Transverse colon (tissue), 4 donors: Measurements from ENCODE around the gene GCAT. TPM values are rescaled to one million over a fixed set of nuclear protein-coding genes. Genes with fewer than 3 reads are reported as not detected.
A peak's percentile ranks its signal among the peaks of the same experiment; 100 is the strongest.

Source experiments
- DNase-seq: peaks from one replicate; pipeline ENCODE4 v3.0.0-alpha.2; 2019
- H3K27ac ChIP-seq, 4 donors: fragments of 200-600 bp; sonication (generic); 2 replicates each; pipeline ENCODE4 v1.5.1; 2016 to 2018; ENCODE audit warnings: inconsistent platforms in 4 of 4
- H3K27me3 ChIP-seq: fragments of 200-600 bp; sonication (generic); 2 replicates; pipeline ENCODE4 v1.5.1; 2017; ENCODE audit warnings: inconsistent platforms
- H3K36me3 ChIP-seq, 4 donors: fragments of 200-600 bp; sonication (generic); 2 replicates each; pipeline ENCODE4 v1.5.1; 2017 to 2019; ENCODE audit warnings: inconsistent platforms in 4 of 4
- H3K4me1 ChIP-seq, 4 donors: fragments of 200-600 bp; sonication (generic); 2 replicates each; pipeline ENCODE4 v1.5.1; 2017 to 2020; ENCODE audit warnings: inconsistent platforms in 4 of 4
- H3K4me3 ChIP-seq, 4 donors: fragments of 200-600 bp; sonication (generic); 1 replicate in 1 of 4; 2 replicates in 3 of 4; pipeline versions ENCODE4 v1.5.1 to v1.6.1; 2017 to 2019; ENCODE audit warnings: inconsistent platforms in 4 of 4
- H3K9me3 ChIP-seq, 2 donors: fragments of 200-600 bp; sonication (generic); 2 replicates each; pipeline ENCODE4 v1.5.1; 2017 to 2019; ENCODE audit warnings: inconsistent platforms in 2 of 2
- CTCF ChIP-seq, 5 experiments: fragments of 200-600 bp in 3 of 5; fragments of 450-650 bp in 2 of 5; sonication (generic) in 3 of 5; IDR thresholded peaks; 1 replicate in 2 of 5; 2 replicates in 3 of 5; pipeline ENCODE4 v1.5.1; 2016 to 2017; ENCODE audit warnings: antibody characterized with exemption in 5 of 5, inconsistent platforms in 3 of 5, mild to moderate bottlenecking in 2 of 5, moderate library complexity in 1 of 5
- EP300 ChIP-seq: sonication (generic); formaldehyde crosslinking; IDR thresholded peaks from one replicate; pipeline ENCODE4 v1.6.1; 2017; ENCODE audit warnings: antibody characterized with exemption, low read depth
- POLR2A ChIP-seq: fragments of 450-650 bp; IDR thresholded peaks from one replicate; pipeline ENCODE4 v1.6.1; 2016; ENCODE audit warnings: antibody characterized with exemption, mild to moderate bottlenecking, moderate library complexity
- POLR2AphosphoS5 ChIP-seq, 3 donors: sonication (generic); formaldehyde crosslinking; IDR thresholded peaks; one replicate each; pipeline ENCODE4 v1.6.1; 2016; ENCODE audit warnings: antibody characterized with exemption in 3 of 3
- WGBS, 2 donors: methylation state at CpG; one replicate each; pipeline ENCODE4 v1.1.5; 2018; ENCODE audit warnings: low coverage in 1 of 2; 5-methylcytosine and 5-hydroxymethylcytosine counted together
- in situ Hi-C, 4 donors: fragments of 200-750 bp; cut with MboI; loops; one replicate each; pipeline versions ENCODE4 v1.15.0 to v1.15.1; 2017; ENCODE audit warnings: low sequenced_read_pairs in 3 of 4, low pct_ligation_motif_present in 1 of 4, low pct_unique_long_range_greater_than_20kb in 1 of 4
- intact Hi-C: fragments of 100-400 bp; cut with DNase I; formaldehyde crosslinking; loops from one replicate; pipeline ENCODE4 v1.15.1; 2023; ENCODE audit warnings: low total_unique reads
- total RNA-seq, 4 donors: library from RNA; depleted of rRNA; stranded (reverse); fragments of >200 nt; gene quantifications; one replicate each; pipeline ENCODE4 v1.1.0, GENCODE V29; 2016

GCAT gene
- total RNA-seq, 4 donors from 2014 or later, result 6.4 to 10.1 (median 7.7) TPM

GRCh38 chr22:37776639-37777005, 31.1 kb upstream of the GCAT start:
- intact Hi-C loops, result no loop called here
- Histone ChIP-seq H3K27me3 (no peaks in the 10 kb centered on the region), H3K4me1 (peaks cover 6 to 15% (median 11%) of the 10 kb centered on the region in 4 donors), H3K9me3 (no peaks in the 10 kb centered on the region), H3K27ac (peak overlapping the region; percentile 50 to 68 (median 58)), H3K36me3 (peaks cover 0 to 17% (median 6%) of the 10 kb centered on the region in 4 donors), H3K4me3 (no peak overlapping the region)
- DNase-seq, result no peak
- TF ChIP-seq EP300 (no peak), CTCF (IDR thresholded peaks at IDR 0.05) (no peak)
- in situ Hi-C loops, result loop anchor here in 1 of 4 donors (25.0 kb wide), 1 partner anchor 89 kb away; the partner anchor contains the start of genes LGALS1, NOL12 and TRIOBP
- WGBS, 2 donors, result 62 to 74% methylated on average over 4 to 10 of the region's 10 CpGs

GRCh38 chr22:37777122-37777687, 30.5 kb upstream of the GCAT start:
- in situ Hi-C loops (loop anchor here in 1 of 4 donors (25.0 kb wide), 1 partner anchor 90 kb away; the partner anchor contains the start of genes LGALS1, NOL12 and TRIOBP), intact Hi-C loops (no loop called here)
- Histone ChIP-seq H3K4me1 (peaks cover 8 to 15% (median 11%) of the 10 kb centered on the region in 4 donors), H3K9me3 (no peaks in the 10 kb centered on the region), H3K4me3 (no peak overlapping the region), H3K27me3 (no peaks in the 10 kb centered on the region), H3K27ac (peak overlapping the region; percentile 50 to 68 (median 58)), H3K36me3 (peaks cover 0 to 17% (median 4%) of the 10 kb centered on the region in 4 donors)
- DNase-seq, result peak; percentile 74
- TF ChIP-seq CTCF (IDR thresholded peaks at IDR 0.05) (no peak), EP300 (no peak), POLR2A (peak; percentile 5), POLR2AphosphoS5 (IDR thresholded peaks at IDR 0.05) (peak in 2 of 3 donors; percentile 42 to 46)
- WGBS, 2 donors, result 28 to 40% methylated on average over 4 to 11 of the region's 11 CpGs

GRCh38 chr22:37778370-37779009, 29.2 kb upstream of the GCAT start:
- TF ChIP-seq EP300, result no peak
- peak in 1 of 3 donors; percentile 24 for TF ChIP-seq POLR2AphosphoS5 (IDR thresholded peaks at IDR 0.05)
- Histone ChIP-seq H3K9me3 (no peaks in the 10 kb centered on the region), H3K4me1 (peaks cover 8 to 15% (median 13%) of the 10 kb centered on the region in 4 donors), H3K36me3 (peaks cover 0 to 5% (median 0%) of the 10 kb centered on the region in 4 donors), H3K27me3 (no peaks in the 10 kb centered on the region), H3K27ac (no peak overlapping the region), H3K4me3 (no peak overlapping the region)
- 87 to 92% methylated on average over 2 to 10 of the region's 10 CpGs for WGBS, 2 donors
- in situ Hi-C loops (loop anchor here in 1 of 4 donors (25.0 kb wide), 1 partner anchor 91 kb away; the partner anchor contains the start of genes LGALS1, NOL12 and TRIOBP), intact Hi-C loops (no loop called here)
- DNase-seq, result no peak

- H3K36me3 ChIP-seq, result no peaks in the 10 kb centered on the region
- no peak for DNase-seq
- intact Hi-C loops (no loop called here), in situ Hi-C loops (loop anchor here in 1 of 4 donors (25.0 kb wide), 1 partner anchor 94 kb away; the partner anchor contains the start of genes LGALS1, NOL12 and TRIOBP)
- 73 to 85% methylated on average over 5 to 13 of the region's 13 CpGs for WGBS, 2 donors
- no peak overlapping the region for H3K4me3 ChIP-seq
- peaks cover 8 to 36% (median 28%) of the 10 kb centered on the region in 4 donors for H3K4me1 ChIP-seq
- H3K27me3 ChIP-seq, result no peaks in the 10 kb centered on the region
- TF ChIP-seq EP300 (no peak), POLR2A (no peak), CTCF (IDR thresholded peaks at IDR 0.05) (peak in 1 of 5 experiments; percentile 24), POLR2AphosphoS5 (IDR thresholded peaks at IDR 0.05) (no peak)
- H3K9me3 ChIP-seq, result no peaks in the 10 kb centered on the region
- no peak overlapping the region for H3K27ac ChIP-seq
Observed at GRCh38 chr22:37781434-37782059, 26.2 kb upstream of the GCAT start.
